IPS-18a (cell line): ENCODE data around the gene CHGA.

Experiments used
- H3K27ac ChIP-seq: one replicate; pipeline ENCODE4 v1.5.1; 2013; ENCODE audit warnings: low read length
- H3K27me3 ChIP-seq: one replicate; pipeline ENCODE4 v1.6.1; 2013; ENCODE audit warnings: mild to moderate bottlenecking, low read length; ENCODE audit not compliant: control insufficient read depth, insufficient read depth
- H3K36me3 ChIP-seq: one replicate; pipeline ENCODE4 v1.6.1; 2013; ENCODE audit warnings: low read depth, low read length; ENCODE audit not compliant: control insufficient read depth
- H3K4me1 ChIP-seq: one replicate; pipeline ENCODE4 v1.6.1; 2013; ENCODE audit warnings: low read depth, low read length; ENCODE audit not compliant: control insufficient read depth
- H3K4me3 ChIP-seq: one replicate; pipeline ENCODE4 v1.5.1; 2013; ENCODE audit warnings: low read length
- H3K9ac ChIP-seq: one replicate; pipeline ENCODE4 v1.6.1; 2013; ENCODE audit warnings: mild to moderate bottlenecking, low read length, moderate library complexity
- H3K9me3 ChIP-seq: one replicate; pipeline ENCODE4 v1.6.1; 2013; ENCODE audit warnings: low read depth, low read length; ENCODE audit not compliant: control insufficient read depth

Gene CHGA

DNA sequence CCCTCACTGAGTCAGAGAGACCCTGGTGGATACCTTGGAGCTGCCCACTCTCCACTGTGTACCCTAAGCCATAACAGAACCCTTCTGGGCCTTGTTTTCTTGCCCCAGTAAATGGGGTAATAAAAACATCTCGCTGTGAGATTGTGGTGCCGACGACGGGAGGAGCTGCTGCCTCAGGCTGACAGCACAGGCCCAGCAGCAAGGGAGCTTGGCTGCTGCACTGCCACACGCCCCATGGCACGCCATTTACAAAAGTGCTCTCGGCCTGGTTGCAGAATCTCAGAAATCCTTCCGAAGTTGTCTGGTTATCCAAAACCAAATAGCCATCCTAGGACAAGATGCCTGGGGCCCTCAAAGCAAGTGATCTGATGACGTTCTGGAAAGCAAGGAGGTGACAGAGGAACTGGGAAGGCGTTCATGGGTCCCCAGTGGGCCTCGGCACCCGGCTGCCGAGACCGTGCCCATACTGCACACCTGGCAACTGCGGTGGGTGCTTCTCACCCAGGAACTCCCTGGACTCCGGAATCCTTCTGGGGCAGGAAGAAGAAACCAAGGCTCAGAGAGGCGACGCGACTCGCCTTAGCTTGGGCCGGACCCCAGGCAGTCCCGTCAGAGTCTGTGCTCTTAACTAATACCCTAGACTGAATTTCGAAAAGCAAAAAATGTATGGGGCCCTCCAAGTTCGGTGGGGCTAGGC lies 26.7 kb downstream of the CHGA start:
- H3K27ac ChIP-seq = no peak overlapping the region
- H3K4me1 ChIP-seq = no peaks in the 10 kb centered on the region
- no peaks in the 10 kb centered on the region for H3K27me3 ChIP-seq
- peaks cover 16% of the 10 kb centered on the region for H3K36me3 ChIP-seq
- no peak overlapping the region for H3K4me3 ChIP-seq
- H3K9me3 ChIP-seq = no peaks in the 10 kb centered on the region
- no peak overlapping the region for H3K9ac ChIP-seq

- Histone ChIP-seq H3K4me3 (no peak overlapping the region), H3K9ac (no peak overlapping the region), H3K27me3 (no peaks in the 10 kb centered on the region), H3K4me1 (no peaks in the 10 kb centered on the region), H3K27ac (no peak overlapping the region), H3K9me3 (no peaks in the 10 kb centered on the region), H3K36me3 (peaks cover 16% of the 10 kb centered on the region)
Observed at GRCh38 chr14:92950193-92950540, 27.2 kb downstream of the CHGA start.

GRCh38 chr14:92950773-92951172 lies 27.8 kb downstream of the CHGA start:
- Histone ChIP-seq H3K9ac (no peak overlapping the region), H3K36me3 (peaks cover 16% of the 10 kb centered on the region), H3K9me3 (no peaks in the 10 kb centered on the region), H3K27me3 (no peaks in the 10 kb centered on the region), H3K4me1 (no peaks in the 10 kb centered on the region), H3K27ac (no peak overlapping the region), H3K4me3 (no peak overlapping the region)

GRCh38 chr14:92951261-92951660 lies 28.3 kb downstream of the CHGA start:
- H3K4me3 ChIP-seq = no peak overlapping the region
- no peak overlapping the region for H3K9ac ChIP-seq
- H3K9me3 ChIP-seq = no peaks in the 10 kb centered on the region
- H3K36me3 ChIP-seq = peaks cover 16% of the 10 kb centered on the region
- no peak overlapping the region for H3K27ac ChIP-seq
- no peaks in the 10 kb centered on the region for H3K27me3 ChIP-seq
- H3K4me1 ChIP-seq = no peaks in the 10 kb centered on the region

DNA sequence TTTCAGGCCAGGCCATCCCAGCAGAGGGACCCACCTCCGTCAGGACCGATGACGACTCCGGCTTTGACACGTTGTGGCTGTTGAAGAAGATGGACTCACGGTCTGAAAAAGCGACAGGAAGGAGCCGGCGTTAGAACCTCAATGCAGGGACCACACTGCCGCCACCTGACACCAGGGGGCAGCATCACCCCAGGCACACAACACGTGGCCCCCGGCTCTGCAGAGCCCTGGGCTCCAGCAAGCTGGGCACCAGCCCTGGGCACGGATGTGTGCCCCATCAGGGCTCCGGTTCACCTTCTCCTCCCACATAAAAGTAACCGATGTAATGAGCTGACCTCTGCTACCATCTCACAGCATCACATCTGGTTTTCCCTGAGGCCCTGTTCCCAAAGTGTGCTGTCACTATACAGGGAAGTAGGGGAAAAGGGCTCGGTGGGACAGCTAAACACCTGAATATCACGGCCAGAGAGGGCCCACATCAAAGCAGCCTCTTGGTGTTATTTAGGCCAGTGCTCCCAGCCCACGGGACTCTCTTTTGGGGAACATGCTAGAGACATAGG lies 29.0 kb downstream of the CHGA start:
- Histone ChIP-seq H3K36me3 (peaks cover 16% of the 10 kb centered on the region), H3K4me3 (no peak overlapping the region), H3K27me3 (no peaks in the 10 kb centered on the region), H3K4me1 (no peaks in the 10 kb centered on the region), H3K9me3 (no peaks in the 10 kb centered on the region), H3K9ac (no peak overlapping the region), H3K27ac (no peak overlapping the region)

GRCh38 chr14:92952481-92953298 lies 29.7 kb downstream of the CHGA start:
- no peaks in the 10 kb centered on the region for H3K27me3 ChIP-seq
- H3K36me3 ChIP-seq = peaks cover 16% of the 10 kb centered on the region
- H3K9me3 ChIP-seq = no peaks in the 10 kb centered on the region
- H3K9ac ChIP-seq = no peak overlapping the region
- no peaks in the 10 kb centered on the region for H3K4me1 ChIP-seq
- no peak overlapping the region for H3K4me3 ChIP-seq
- no peak overlapping the region for H3K27ac ChIP-seq

DNA sequence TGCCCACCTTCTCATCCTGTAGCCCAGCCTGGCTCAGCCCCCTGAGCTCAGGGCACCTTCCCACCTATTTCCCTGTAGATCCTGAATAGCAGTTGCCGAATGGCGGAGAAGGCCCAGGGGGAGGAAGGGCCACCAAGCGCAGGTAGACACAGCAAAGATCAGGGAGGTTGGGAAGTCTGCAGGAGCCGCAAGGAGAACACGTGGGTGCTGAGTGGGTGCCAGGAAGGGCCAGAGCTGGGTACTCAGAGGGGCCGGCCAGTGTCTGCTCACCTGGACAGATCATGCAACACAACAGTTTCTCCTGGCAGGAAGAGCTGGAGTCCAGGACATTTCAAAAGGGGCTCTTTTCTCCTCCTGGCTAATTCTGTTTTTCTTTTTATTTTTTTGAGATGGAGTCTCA lies 30.6 kb downstream of the CHGA start:
- Histone ChIP-seq H3K27me3 (no peaks in the 10 kb centered on the region), H3K27ac (no peak overlapping the region), H3K9me3 (no peaks in the 10 kb centered on the region), H3K4me3 (no peak overlapping the region), H3K4me1 (no peaks in the 10 kb centered on the region), H3K9ac (no peak overlapping the region), H3K36me3 (peaks cover 18% of the 10 kb centered on the region)

DNA sequence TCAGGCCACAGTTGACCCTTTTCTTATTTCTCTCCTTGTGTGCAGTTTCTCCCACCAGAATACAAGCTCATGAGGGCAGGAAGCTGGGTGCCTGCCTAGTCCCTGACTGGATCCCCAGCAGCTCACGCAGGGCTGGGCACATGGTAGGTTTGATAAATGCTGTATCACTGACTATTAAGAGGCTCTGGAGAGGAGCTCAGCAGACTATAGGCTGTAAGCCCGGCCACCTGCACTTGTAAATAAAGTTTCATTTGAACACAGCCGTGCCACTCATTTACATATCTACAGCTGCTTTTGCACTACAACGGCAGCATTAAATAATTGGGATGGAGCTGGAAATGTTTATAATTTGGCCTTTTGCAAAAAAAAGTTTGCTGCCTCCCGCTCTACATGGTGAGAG lies 32.0 kb downstream of the CHGA start:
- Histone ChIP-seq H3K27ac (no peak overlapping the region), H3K4me3 (no peak overlapping the region), H3K36me3 (peaks cover 17% of the 10 kb centered on the region), H3K9me3 (no peaks in the 10 kb centered on the region), H3K27me3 (no peaks in the 10 kb centered on the region), H3K4me1 (no peaks in the 10 kb centered on the region), H3K9ac (no peak overlapping the region)

DNA sequence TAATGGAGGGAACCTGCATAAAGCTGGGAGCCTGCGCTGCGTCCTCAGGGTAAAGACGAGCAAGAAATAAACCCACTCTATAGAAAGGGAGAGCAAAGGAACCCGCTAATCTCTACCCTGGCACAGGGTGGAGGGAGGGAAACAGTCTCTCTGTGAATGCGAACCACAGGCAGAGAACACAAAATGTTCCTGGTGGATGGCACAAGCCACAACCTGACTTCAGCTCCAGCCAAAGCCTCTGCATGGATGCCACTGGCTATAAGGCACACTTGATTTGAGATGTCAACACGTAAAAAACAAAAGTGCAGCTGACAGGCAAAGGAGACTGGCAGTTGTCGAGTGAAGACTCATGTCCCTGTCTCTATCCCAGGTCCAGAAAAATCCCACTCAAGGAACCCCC lies 32.4 kb downstream of the CHGA start:
- Histone ChIP-seq H3K4me3 (no peak overlapping the region), H3K9me3 (no peaks in the 10 kb centered on the region), H3K4me1 (no peaks in the 10 kb centered on the region), H3K36me3 (peaks cover 13% of the 10 kb centered on the region), H3K9ac (no peak overlapping the region), H3K27ac (no peak overlapping the region), H3K27me3 (no peaks in the 10 kb centered on the region)

DNA sequence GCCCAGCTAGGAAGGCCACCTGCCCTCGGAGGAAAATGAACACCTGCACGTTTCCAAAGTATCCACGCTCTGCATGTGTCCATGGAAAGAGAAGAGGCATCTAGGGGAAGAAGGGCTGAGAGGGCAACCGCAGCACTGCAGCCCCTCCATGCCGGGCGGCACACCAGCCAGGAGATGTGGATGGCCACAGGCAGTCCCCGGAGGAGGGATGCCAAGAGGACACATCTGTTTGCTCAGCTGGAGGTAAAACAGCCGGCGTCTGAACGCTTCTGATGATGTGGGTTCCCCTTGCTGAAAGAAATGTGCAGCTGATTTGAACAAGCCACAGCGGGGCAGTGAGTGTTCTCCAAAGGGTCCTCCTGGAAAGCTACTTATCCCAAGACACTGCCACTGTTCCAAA lies 34.0 kb downstream of the CHGA start:
- Histone ChIP-seq H3K27ac (no peak overlapping the region), H3K27me3 (no peaks in the 10 kb centered on the region), H3K9ac (no peak overlapping the region), H3K36me3 (peaks cover 2% of the 10 kb centered on the region), H3K4me1 (no peaks in the 10 kb centered on the region), H3K9me3 (no peaks in the 10 kb centered on the region), H3K4me3 (no peak overlapping the region)

GRCh38 chr14:92958373-92959188 lies 35.6 kb downstream of the CHGA start:
- H3K4me1 ChIP-seq = peaks cover 6% of the 10 kb centered on the region
- H3K36me3 ChIP-seq = peaks cover 7% of the 10 kb centered on the region

More at GRCh38 chr14:92958373-92959188, 35.6 kb downstream of the CHGA start:
- no peak overlapping the region for H3K27ac ChIP-seq
- H3K27me3 ChIP-seq = no peaks in the 10 kb centered on the region
- no peak overlapping the region for H3K9ac ChIP-seq
- no peaks in the 10 kb centered on the region for H3K9me3 ChIP-seq
- no peak overlapping the region for H3K4me3 ChIP-seq
